ENCODE results near the gene GAS7.
"Not testable (repeated sequence)": the region's sequence is repeated elsewhere in the genome, so short reads cannot be mapped to it uniquely, and the experiment has no call there.

GAS7 gene

GRCh38 chr17:10013365-10014112, 184.9 kb downstream of the GAS7 start:
- no peak overlapping the region for H3K27ac ChIP-seq (ENCODE audit: insufficient read depth, low read depth, low read length, poor library complexity, severe bottlenecking)
- H3K9me3 ChIP-seq (ENCODE audit: control insufficient read depth, low read length) = no peaks in the 10 kb centered on the region
- H3K36me3 ChIP-seq (ENCODE audit: control insufficient read depth, insufficient read depth, low read length) = no peaks in the 10 kb centered on the region
- WGBS, 2 experiments = 93 to 94% methylated on average over 9 of the region's 9 CpGs
- H3K4me3 ChIP-seq (ENCODE audit: insufficient read depth, low read depth, low read length) = no peak overlapping the region
- no peaks in the 10 kb centered on the region for H3K27me3 ChIP-seq (ENCODE audit: control insufficient read depth, insufficient read depth, low read length, poor library complexity, severe bottlenecking)
- H3K4me1 ChIP-seq (ENCODE audit: control insufficient read depth, insufficient read depth, low read length) = peaks cover 3% of the 10 kb centered on the region

DNA sequence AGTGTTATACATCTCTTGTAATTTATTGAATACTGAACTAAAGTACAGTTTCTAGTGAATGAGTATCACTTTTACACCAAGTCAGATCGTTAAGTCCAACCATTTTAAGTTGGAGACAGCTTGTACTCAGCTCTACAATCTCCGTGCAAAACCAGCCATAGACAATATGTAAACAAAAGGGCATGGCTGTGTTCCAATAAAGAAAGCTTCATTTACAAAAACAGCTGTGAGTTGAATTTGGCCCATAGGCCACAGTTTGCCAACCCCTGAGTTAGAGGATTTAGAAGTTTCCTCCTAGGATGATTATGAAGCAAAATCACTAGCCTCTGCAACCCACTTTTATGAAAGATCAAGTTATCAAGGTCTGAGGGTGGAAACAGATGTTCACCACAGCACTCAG, 187.7 kb downstream of the GAS7 start:
- Histone ChIP-seq H3K36me3 (ENCODE audit: control insufficient read depth, insufficient read depth, low read length) (no peaks in the 10 kb centered on the region), H3K27ac (ENCODE audit: insufficient read depth, low read depth, low read length, poor library complexity, severe bottlenecking) (no peak overlapping the region), H3K27me3 (ENCODE audit: control insufficient read depth, insufficient read depth, low read length, poor library complexity, severe bottlenecking) (no peaks in the 10 kb centered on the region), H3K4me3 (ENCODE audit: insufficient read depth, low read depth, low read length) (no peak overlapping the region), H3K9me3 (ENCODE audit: control insufficient read depth, low read length) (no peaks in the 10 kb centered on the region), H3K4me1 (ENCODE audit: control insufficient read depth, insufficient read depth, low read length) (no peaks in the 10 kb centered on the region)
- WGBS, 2 experiments = 91 to 97% methylated on average over 2 of the region's 2 CpGs

DNA sequence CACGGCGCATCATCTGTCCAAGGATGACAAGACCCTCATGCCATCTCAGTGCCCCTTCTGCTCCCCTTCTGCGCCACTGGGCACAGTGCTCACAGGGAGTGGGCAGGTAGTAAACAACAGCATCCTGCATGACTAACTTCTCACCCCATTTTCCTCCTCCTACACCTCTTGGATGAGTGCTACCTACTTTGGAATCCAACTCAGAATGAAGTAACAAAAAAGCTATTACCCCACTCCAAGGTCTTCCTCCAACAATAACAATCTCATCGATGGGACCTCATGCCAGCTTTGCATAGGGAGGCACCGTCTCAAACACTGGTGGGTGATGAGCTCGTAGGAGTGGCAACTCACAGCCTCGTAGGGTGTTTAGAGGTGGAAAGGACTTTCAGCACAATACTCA, 194.7 kb downstream of the GAS7 start:
- Histone ChIP-seq H3K27me3 (ENCODE audit: control insufficient read depth, insufficient read depth, low read length, poor library complexity, severe bottlenecking) (no peaks in the 10 kb centered on the region), H3K4me1 (ENCODE audit: control insufficient read depth, insufficient read depth, low read length) (no peaks in the 10 kb centered on the region), H3K9me3 (ENCODE audit: control insufficient read depth, low read length) (no peaks in the 10 kb centered on the region), H3K4me3 (ENCODE audit: insufficient read depth, low read depth, low read length) (no peak overlapping the region), H3K36me3 (ENCODE audit: control insufficient read depth, insufficient read depth, low read length) (no peaks in the 10 kb centered on the region), H3K27ac (ENCODE audit: insufficient read depth, low read depth, low read length, poor library complexity, severe bottlenecking) (no peak overlapping the region)
- 94 to 99% methylated on average over 7 of the region's 7 CpGs for WGBS, 2 experiments

GRCh38 chr17:10002567-10003360, 195.6 kb downstream of the GAS7 start:
- not testable (repeated sequence) for H3K4me1 ChIP-seq (ENCODE audit: control insufficient read depth, insufficient read depth, low read length); H3K27me3 ChIP-seq (ENCODE audit: control insufficient read depth, insufficient read depth, low read length, poor library complexity, severe bottlenecking); H3K36me3 ChIP-seq (ENCODE audit: control insufficient read depth, insufficient read depth, low read length); H3K4me3 ChIP-seq (ENCODE audit: insufficient read depth, low read depth, low read length); H3K9me3 ChIP-seq (ENCODE audit: control insufficient read depth, low read length); H3K27ac ChIP-seq (ENCODE audit: insufficient read depth, low read depth, low read length, poor library complexity, severe bottlenecking)
- WGBS, 2 experiments = 94% methylated on average over 5 to 7 of the region's 8 CpGs

DNA sequence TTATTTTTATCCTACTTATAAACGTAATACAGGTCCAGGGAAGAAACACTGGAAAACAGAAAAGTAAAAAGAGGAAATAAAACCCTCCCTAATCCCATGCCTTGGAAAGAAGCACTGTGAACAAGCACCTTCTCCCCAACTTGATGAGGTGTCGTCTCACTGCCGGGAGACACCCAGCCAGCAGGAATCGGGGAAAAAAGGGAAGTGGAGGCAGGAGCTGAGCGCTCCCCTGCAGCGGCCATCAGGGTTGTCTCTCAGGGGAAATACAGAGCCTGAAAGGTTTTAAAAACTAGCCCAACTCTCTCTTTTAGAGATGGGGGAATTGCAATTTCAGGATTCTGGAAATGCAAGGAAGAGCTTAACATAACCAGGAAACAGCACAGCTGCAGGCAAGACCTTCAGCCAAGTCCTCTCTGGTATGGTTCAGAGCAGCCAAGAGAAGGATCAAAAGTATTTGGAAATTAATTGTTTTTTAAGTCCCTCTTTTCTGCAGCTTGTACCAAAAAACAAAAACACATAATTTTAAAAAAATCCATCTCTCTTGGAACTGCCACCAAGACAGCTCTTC, 197.0 kb downstream of the GAS7 start:
- WGBS, 2 experiments = 94% methylated on average over 6 of the region's 6 CpGs
- Histone ChIP-seq H3K27me3 (ENCODE audit: control insufficient read depth, insufficient read depth, low read length, poor library complexity, severe bottlenecking) (no peaks in the 10 kb centered on the region), H3K27ac (ENCODE audit: insufficient read depth, low read depth, low read length, poor library complexity, severe bottlenecking) (no peak overlapping the region), H3K9me3 (ENCODE audit: control insufficient read depth, low read length) (no peaks in the 10 kb centered on the region), H3K36me3 (ENCODE audit: control insufficient read depth, insufficient read depth, low read length) (no peaks in the 10 kb centered on the region), H3K4me3 (ENCODE audit: insufficient read depth, low read depth, low read length) (no peak overlapping the region), H3K4me1 (ENCODE audit: control insufficient read depth, insufficient read depth, low read length) (no peaks in the 10 kb centered on the region)

GRCh38 chr17:9999919-10000695, 198.3 kb downstream of the GAS7 start:
- Histone ChIP-seq H3K4me3 (ENCODE audit: insufficient read depth, low read depth, low read length) (no peak overlapping the region), H3K27ac (ENCODE audit: insufficient read depth, low read depth, low read length, poor library complexity, severe bottlenecking) (no peak overlapping the region), H3K27me3 (ENCODE audit: control insufficient read depth, insufficient read depth, low read length, poor library complexity, severe bottlenecking) (no peaks in the 10 kb centered on the region), H3K9me3 (ENCODE audit: control insufficient read depth, low read length) (no peaks in the 10 kb centered on the region), H3K4me1 (ENCODE audit: control insufficient read depth, insufficient read depth, low read length) (no peaks in the 10 kb centered on the region), H3K36me3 (ENCODE audit: control insufficient read depth, insufficient read depth, low read length) (no peaks in the 10 kb centered on the region)
- WGBS, 2 experiments = 89 to 92% methylated on average over 9 of the region's 9 CpGs

DNA sequence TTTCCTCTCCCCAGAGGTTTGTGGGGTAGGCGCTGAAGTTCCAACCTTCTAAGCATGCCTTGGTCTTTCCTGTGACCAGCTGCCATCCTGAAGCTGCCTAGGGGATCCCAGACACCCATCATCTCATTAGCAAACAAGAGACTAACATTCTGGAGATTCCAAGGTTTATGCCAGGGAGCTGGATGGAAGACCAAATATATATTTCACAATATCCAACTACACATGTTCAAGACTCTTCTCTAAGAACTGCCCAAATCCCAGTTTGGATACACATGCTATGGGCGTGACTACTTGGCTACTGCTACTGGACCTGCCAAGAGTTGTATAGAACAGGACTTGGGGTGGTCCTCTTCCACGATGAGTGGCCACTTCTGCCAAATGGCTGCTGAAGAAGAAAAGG, 200.3 kb downstream of the GAS7 start:
- Histone ChIP-seq H3K4me1 (ENCODE audit: control insufficient read depth, insufficient read depth, low read length) (no peaks in the 10 kb centered on the region), H3K9me3 (ENCODE audit: control insufficient read depth, low read length) (no peaks in the 10 kb centered on the region), H3K27ac (ENCODE audit: insufficient read depth, low read depth, low read length, poor library complexity, severe bottlenecking) (no peak overlapping the region), H3K36me3 (ENCODE audit: control insufficient read depth, insufficient read depth, low read length) (no peaks in the 10 kb centered on the region), H3K27me3 (ENCODE audit: control insufficient read depth, insufficient read depth, low read length, poor library complexity, severe bottlenecking) (no peaks in the 10 kb centered on the region), H3K4me3 (ENCODE audit: insufficient read depth, low read depth, low read length) (no peak overlapping the region)
- WGBS, 2 experiments = 95% methylated on average over 3 of the region's 3 CpGs

- Histone ChIP-seq H3K27ac (ENCODE audit: insufficient read depth, low read depth, low read length, poor library complexity, severe bottlenecking) (no peak overlapping the region), H3K9me3 (ENCODE audit: control insufficient read depth, low read length) (no peaks in the 10 kb centered on the region), H3K4me3 (ENCODE audit: insufficient read depth, low read depth, low read length) (no peak overlapping the region), H3K27me3 (ENCODE audit: control insufficient read depth, insufficient read depth, low read length, poor library complexity, severe bottlenecking) (no peaks in the 10 kb centered on the region), H3K36me3 (ENCODE audit: control insufficient read depth, insufficient read depth, low read length) (no peaks in the 10 kb centered on the region), H3K4me1 (ENCODE audit: control insufficient read depth, insufficient read depth, low read length) (no peaks in the 10 kb centered on the region)
- 72 to 74% methylated on average over 4 of the region's 4 CpGs for WGBS, 2 experiments
Measured at GRCh38 chr17:9994761-9995160, 203.6 kb downstream of the GAS7 start.

- no peaks in the 10 kb centered on the region for H3K4me1 ChIP-seq (ENCODE audit: control insufficient read depth, insufficient read depth, low read length)
- H3K27ac ChIP-seq (ENCODE audit: insufficient read depth, low read depth, low read length, poor library complexity, severe bottlenecking) = no peak overlapping the region
- H3K36me3 ChIP-seq (ENCODE audit: control insufficient read depth, insufficient read depth, low read length) = no peaks in the 10 kb centered on the region
- H3K27me3 ChIP-seq (ENCODE audit: control insufficient read depth, insufficient read depth, low read length, poor library complexity, severe bottlenecking) = no peaks in the 10 kb centered on the region
- no peak overlapping the region for H3K4me3 ChIP-seq (ENCODE audit: insufficient read depth, low read depth, low read length)
- WGBS, 2 experiments = 94 to 95% methylated on average over 7 of the region's 7 CpGs
- no peaks in the 10 kb centered on the region for H3K9me3 ChIP-seq (ENCODE audit: control insufficient read depth, low read length)
Measured at GRCh38 chr17:9991796-9992195, 206.6 kb downstream of the GAS7 start.

DNA sequence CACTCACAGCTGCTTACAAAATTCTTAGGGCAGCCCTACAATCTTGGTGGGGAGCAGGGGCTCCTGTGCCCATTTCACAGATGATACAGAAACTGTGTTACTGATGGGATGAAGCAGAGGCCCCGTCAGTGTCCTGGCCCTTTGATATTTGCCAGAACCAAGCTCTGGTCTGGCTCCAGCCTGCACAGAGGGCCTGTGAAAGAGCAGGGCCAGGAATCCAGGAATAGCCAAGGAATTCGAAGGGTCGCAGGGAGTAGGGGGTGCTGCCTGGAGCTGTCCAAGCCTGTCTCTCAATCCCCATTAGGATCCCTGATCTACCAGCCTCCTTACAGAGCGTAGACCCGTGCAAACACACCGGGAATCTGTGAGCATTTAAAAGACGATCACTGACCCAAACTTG, 207.1 kb downstream of the GAS7 start:
- H3K9me3 ChIP-seq (ENCODE audit: control insufficient read depth, low read length) = no peaks in the 10 kb centered on the region
- H3K4me1 ChIP-seq (ENCODE audit: control insufficient read depth, insufficient read depth, low read length) = no peaks in the 10 kb centered on the region
- no peak overlapping the region for H3K27ac ChIP-seq (ENCODE audit: insufficient read depth, low read depth, low read length, poor library complexity, severe bottlenecking)
- H3K27me3 ChIP-seq (ENCODE audit: control insufficient read depth, insufficient read depth, low read length, poor library complexity, severe bottlenecking) = no peaks in the 10 kb centered on the region
- 94% methylated on average over 7 of the region's 7 CpGs for WGBS, 2 experiments
- no peaks in the 10 kb centered on the region for H3K36me3 ChIP-seq (ENCODE audit: control insufficient read depth, insufficient read depth, low read length)
- no peak overlapping the region for H3K4me3 ChIP-seq (ENCODE audit: insufficient read depth, low read depth, low read length)
